ENCODE data around the gene FGD6.

DNA sequence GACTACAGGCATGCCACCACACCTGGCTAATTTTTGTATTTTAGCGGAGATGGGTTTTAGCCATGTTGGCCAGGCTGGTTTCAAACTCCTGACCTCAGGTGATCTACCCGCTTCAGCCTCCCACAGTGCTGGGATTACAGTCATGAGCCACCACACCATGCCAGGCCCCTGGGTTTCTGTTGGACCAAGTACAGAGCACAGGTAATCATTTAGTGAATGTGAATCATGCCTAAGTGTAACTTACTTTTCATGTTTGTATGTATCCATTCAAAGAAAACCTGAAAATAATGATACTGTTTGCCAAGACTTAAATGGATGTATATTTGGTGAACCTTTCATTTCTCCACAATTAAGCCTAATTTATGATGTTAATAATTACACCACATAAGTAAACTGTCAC is 65.9 kb downstream of the FGD6 start:
- TF ChIP-seq EZH2 (IDR thresholded peaks at IDR 0.05; ENCODE audit: insufficient read depth, poor library complexity, severe bottlenecking) (no peak), EZH2phosphoT487 (IDR thresholded peaks at IDR 0.05; ENCODE audit: insufficient read depth, low read depth) (no peak)
